Left cardiac atrium (tissue), 4 donors: ENCODE data around the gene CLDN5. TPM values are rescaled to one million over a fixed set of nuclear protein-coding genes. Genes with fewer than 3 reads are reported as not detected.
A peak's percentile ranks its signal among the peaks of the same experiment; 100 is the strongest.

ENCODE experiments used
- ATAC-seq, 2 donors: fragments of 200-7000 bp; cut with Tn5 transposase; one replicate each; pipeline ENCODE4 v1.9.1; 2020; ENCODE audit warnings: mild to moderate bottlenecking in 2 of 2, moderate library complexity in 2 of 2
- DNase-seq: peaks from one replicate; pipeline ENCODE4 v3.0.0-alpha.2; 2020
- intact Hi-C, 2 donors: fragments of 100-400 bp; cut with DNase I; formaldehyde crosslinking; loops; one replicate each; pipeline versions ENCODE4 v1.14.1 to v1.15.1; 2022 to 2023
- total RNA-seq, 2 donors: library from RNA; stranded (reverse); fragmentation: NEBNext Ultra II Directional; extraction: Animal tissue kit (Norgen Biotek cat#: 25700); gene quantifications; one replicate each; pipeline ENCODE4 v1.2.1, GENCODE V29; 2021
- donor health status: DM: no; HTN: yes; CAD: no.
- donor health status: DM: no; HTN: yes; CAD: no; lungs with severe emphysema.
- donor health status: DM: yes; HTN: yes; CAD: no.
- donor health status: Dilated cardiomyopathy.

CLDN5 gene
- total RNA-seq, 2 donors from 2014 or later = 23.3 to 42.1 TPM

- no peak for ATAC-seq
- intact Hi-C loops = loop anchor here (10.0 kb wide), 2 partner anchors 49 to 99 kb away; no protein-coding TSS in a partner anchor
- DNase-seq = no peak
Observed at GRCh38 chr22:19526076-19526701, 2.0 kb upstream of the CLDN5 start.

GRCh38 chr22:19525666-19526065 is 1.5 kb upstream of the CLDN5 start:
- DNase-seq = no peak
- intact Hi-C loops = loop anchor here (1.0 to 10.0 kb wide), 3 partner anchors 49 to 99 kb away; no protein-coding TSS in a partner anchor
- no peak for ATAC-seq

GRCh38 chr22:19525116-19525660 is 978 bp upstream of the CLDN5 start:
- intact Hi-C loops = loop anchor here (1.0 to 10.0 kb wide), 3 partner anchors 50 to 100 kb away; no protein-coding TSS in a partner anchor
- DNase-seq (no peak), ATAC-seq (peak; percentile 21 to 48)

- peak; percentile 1 to 3 for ATAC-seq
- DNase-seq = no peak
- intact Hi-C loops = loop anchor here (10.0 kb wide), 2 partner anchors 51 to 101 kb away; no protein-coding TSS in a partner anchor
Observed at GRCh38 chr22:19523240-19524169, 705 bp downstream of the CLDN5 start.

GRCh38 chr22:19522881-19523239 is 1.4 kb downstream of the CLDN5 start:
- intact Hi-C loops = loop anchor here (10.0 kb wide), 2 partner anchors 52 to 102 kb away; no protein-coding TSS in a partner anchor
- DNase-seq = no peak
- ATAC-seq = no peak

GRCh38 chr22:19522190-19522880 is 1.9 kb downstream of the CLDN5 start:
- intact Hi-C loops = loop anchor here (10.0 kb wide), 2 partner anchors 52 to 102 kb away; no protein-coding TSS in a partner anchor
- no peak for ATAC-seq
- no peak for DNase-seq

GRCh38 chr22:19520566-19521305 is 3.5 kb downstream of the CLDN5 start:
- intact Hi-C loops = loop anchor here (10.0 kb wide), 2 partner anchors 54 to 104 kb away; no protein-coding TSS in a partner anchor

GRCh38 chr22:19520007-19520406 is 4.2 kb downstream of the CLDN5 start:
- ATAC-seq = no peak
- intact Hi-C loops = loop anchor here (10.0 kb wide), 2 partner anchors 55 to 105 kb away; no protein-coding TSS in a partner anchor
- no peak for DNase-seq

More at GRCh38 chr22:19520566-19521305, 3.5 kb downstream of the CLDN5 start:
- no peak for DNase-seq
- ATAC-seq = no peak

- ATAC-seq = no peak
- DNase-seq = no peak
- intact Hi-C loops = no loop called here
Observed at GRCh38 chr22:19519041-19519926, 4.9 kb downstream of the CLDN5 start.

GRCh38 chr22:19518635-19519034 is 5.6 kb downstream of the CLDN5 start:
- DNase-seq (no peak), ATAC-seq (no peak)
- intact Hi-C loops = no loop called here

GRCh38 chr22:19517919-19518611 is 6.1 kb downstream of the CLDN5 start:
- no peak for ATAC-seq
- DNase-seq = no peak
- intact Hi-C loops = no loop called here

GRCh38 chr22:19517171-19517500 is 7.1 kb downstream of the CLDN5 start:
- intact Hi-C loops = no loop called here
- ATAC-seq = no peak
- DNase-seq = no peak

- ATAC-seq (no peak), DNase-seq (no peak)
- intact Hi-C loops = no loop called here
Observed at GRCh38 chr22:19516378-19517170, 7.6 kb downstream of the CLDN5 start.

GRCh38 chr22:19515654-19516377 is 8.4 kb downstream of the CLDN5 start:
- intact Hi-C loops = no loop called here
- ATAC-seq = no peak
- DNase-seq = no peak

GRCh38 chr22:19514831-19515565 is 9.2 kb downstream of the CLDN5 start:
- intact Hi-C loops = no loop called here
- no peak for DNase-seq
- ATAC-seq = no peak
